DMS114 treated with DMSO at 0.1 percent for 48 hours (cell line): ENCODE measurements around the gene HIGD1C.
"Not testable (repeated sequence)": the region's sequence is repeated elsewhere in the genome, so short reads cannot be mapped to it uniquely, and the experiment has no call there.

Experiments
- DNase-seq: peaks from one replicate; lab custom pipeline; 2025; ENCODE audit not compliant: unreplicated experiment; lab: John Stamatoyannopoulos, UW

HIGD1C gene

GRCh38 chr12:50933459-50934124, 18.8 kb upstream of the HIGD1C start:
- DNase-seq, result no peak

GRCh38 chr12:50934371-50934851, 17.9 kb upstream of the HIGD1C start:
- no peak for DNase-seq

- no peak for DNase-seq
Measured at GRCh38 chr12:50934981-50935807, 17.1 kb upstream of the HIGD1C start.

- no peak for DNase-seq
Measured at GRCh38 chr12:50936821-50937530, 15.4 kb upstream of the HIGD1C start.

- DNase-seq, result no peak
Measured at GRCh38 chr12:50937653-50938052, 14.7 kb upstream of the HIGD1C start.

GRCh38 chr12:50947933-50948626, 4.3 kb upstream of the HIGD1C start:
- DNase-seq, result no peak

- DNase-seq, result no peak
Measured at GRCh38 chr12:50948798-50949197, 3.5 kb upstream of the HIGD1C start.

GRCh38 chr12:50949801-50950302, 2.5 kb upstream of the HIGD1C start:
- no peak for DNase-seq

- no peak for DNase-seq
Measured at GRCh38 chr12:50951112-50951511, 1.2 kb upstream of the HIGD1C start.

GRCh38 chr12:50953047-50953446, 703 bp downstream of the HIGD1C start:
- DNase-seq, result no peak

GRCh38 chr12:50954789-50955188, 2.4 kb downstream of the HIGD1C start:
- DNase-seq, result not testable (repeated sequence)

GRCh38 chr12:50955288-50955687, 2.9 kb downstream of the HIGD1C start:
- no peak for DNase-seq

GRCh38 chr12:50955697-50956096, 3.4 kb downstream of the HIGD1C start:
- DNase-seq, result no peak

GRCh38 chr12:50960130-50960529, 7.8 kb downstream of the HIGD1C start:
- DNase-seq, result no peak

GRCh38 chr12:50961708-50962107, 9.4 kb downstream of the HIGD1C start:
- DNase-seq, result no peak

- no peak for DNase-seq
Measured at GRCh38 chr12:50964432-50964831, 12.1 kb downstream of the HIGD1C start.

- no peak for DNase-seq
Measured at GRCh38 chr12:50971946-50972345, 19.6 kb downstream of the HIGD1C start.

GRCh38 chr12:50979369-50980052, 27.2 kb downstream of the HIGD1C start:
- no peak for DNase-seq

GRCh38 chr12:50980545-50980944, 28.2 kb downstream of the HIGD1C start:
- DNase-seq, result no peak
